Neural cell (in vitro differentiated cells): ENCODE results near the gene LHPP. TPM values are rescaled to one million over a fixed set of nuclear protein-coding genes. Genes with fewer than 3 reads are reported as not detected.

Experiments
- H2AFZ ChIP-seq: fragments of 200-600, 300-800 bp; sonication (generic), shearing (Covaris generic); 2 replicates; pipeline ENCODE4 v1.6.0; 2014; ENCODE audit warnings: low read depth, mild to moderate bottlenecking, antibody characterized with exemption, low read length, moderate library complexity
- H3F3A ChIP-seq: fragments of 200-600 bp; shearing (Covaris generic); 2 replicates; pipeline ENCODE4 v1.6.1; 2016; ENCODE audit warnings: mild to moderate bottlenecking, moderate library complexity, mixed read lengths, antibody characterized with exemption, low read length; ENCODE audit not compliant: insufficient read depth, poor library complexity, severe bottlenecking
- H3K27ac ChIP-seq: fragments of 200-600, 300-800 bp; sonication (generic), shearing (Covaris generic); 2 replicates; pipeline ENCODE4 v1.5.1; 2014; ENCODE audit warnings: mild to moderate bottlenecking, low read length, moderate library complexity
- H3K27me3 ChIP-seq: fragments of 300-800, 200-600 bp; sonication (generic), shearing (Covaris generic); 2 replicates; pipeline ENCODE4 v1.6.0; 2014; ENCODE audit warnings: mild to moderate bottlenecking, low read depth, low read length, moderate library complexity; ENCODE audit not compliant: insufficient read depth
- H3K36me3 ChIP-seq: fragments of 300-800, 200-600 bp; sonication (generic), shearing (Covaris generic); 2 replicates; pipeline ENCODE4 v1.5.1; 2014; ENCODE audit warnings: mild to moderate bottlenecking, antibody characterized with exemption, low read length, moderate library complexity; ENCODE audit not compliant: insufficient read depth
- H3K4me2 ChIP-seq: fragments of 300-800, 200-600 bp; sonication (generic), shearing (Covaris generic); 2 replicates; pipeline ENCODE4 v1.6.0; 2014; ENCODE audit warnings: mild to moderate bottlenecking, low read length
- H3K4me3 ChIP-seq: fragments of 300-800, 200-600 bp; sonication (generic), shearing (Covaris generic); 2 replicates; pipeline ENCODE4 v1.5.1; 2014; ENCODE audit warnings: mild to moderate bottlenecking, low read length, moderate library complexity
- H3K79me2 ChIP-seq: fragments of 200-600 bp; shearing (Covaris generic); replicated peaks from 2 replicates; pipeline ENCODE4 v1.6.0; 2014; ENCODE audit warnings: mild to moderate bottlenecking, low read length, moderate library complexity; ENCODE audit not compliant: insufficient read depth
- H3K9ac ChIP-seq: fragments of 300-800, 200-600 bp; sonication (generic), shearing (Covaris generic); 2 replicates; pipeline ENCODE4 v1.6.1; 2016; ENCODE audit warnings: mild to moderate bottlenecking, low read length, mixed read lengths
- H3K9me2 ChIP-seq: fragments of 200-600 bp; shearing (Covaris generic); 2 replicates; pipeline ENCODE4 v1.6.1; 2016; ENCODE audit warnings: mild to moderate bottlenecking, low read length, mixed read lengths; ENCODE audit not compliant: insufficient read depth
- H3K9me3 ChIP-seq: fragments of 200-600, 300-800 bp; sonication (generic), shearing (Covaris generic); 2 replicates; pipeline ENCODE4 v1.6.1; 2016; ENCODE audit warnings: mild to moderate bottlenecking, mixed run types, low read length, moderate library complexity, mixed read lengths
- H4K20me1 ChIP-seq: fragments of 200-600 bp; shearing (Covaris generic); 2 replicates; pipeline ENCODE4 v1.6.1; 2016; ENCODE audit warnings: mild to moderate bottlenecking, mixed run types; ENCODE audit not compliant: insufficient read depth
- CTCF ChIP-seq: fragments of 450-650 bp; IDR thresholded peaks from 2 replicates; pipeline ENCODE4 v1.5.1; 2014; ENCODE audit warnings: antibody characterized with exemption, mild to moderate bottlenecking, moderate library complexity; ENCODE audit not compliant: poor library complexity, severe bottlenecking
- EP300 ChIP-seq: fragments of 450-650 bp; conservative IDR thresholded peaks from 2 replicates; pipeline ENCODE4 v1.6.1; 2014; ENCODE audit warnings: antibody characterized with exemption, mild to moderate bottlenecking, moderate library complexity; ENCODE audit not compliant: poor library complexity, severe bottlenecking
- EZH2 ChIP-seq: fragments of 200-600, 300-800 bp; shearing (Covaris generic), sonication (generic); IDR thresholded peaks from 2 replicates; pipeline ENCODE4 v1.6.1; 2014; ENCODE audit warnings: antibody characterized with exemption, low read length, borderline replicate concordance, mild to moderate bottlenecking; ENCODE audit not compliant: insufficient read depth, poor library complexity, severe bottlenecking
- MXI1 ChIP-seq: fragments of 450-650 bp; conservative IDR thresholded peaks from 2 replicates; pipeline ENCODE4 v1.6.1; 2014; ENCODE audit warnings: antibody characterized with exemption, mild to moderate bottlenecking; ENCODE audit not compliant: poor library complexity, severe bottlenecking
- POLR2AphosphoS5 ChIP-seq: IDR thresholded peaks from 2 replicates; pipeline ENCODE4 v1.6.1; 2012
- RAD21 ChIP-seq: fragments of 450-650 bp; conservative IDR thresholded peaks from 2 replicates; pipeline ENCODE4 v1.6.1; 2014; ENCODE audit warnings: antibody characterized with exemption, mild to moderate bottlenecking, moderate library complexity
- REST ChIP-seq: IDR thresholded peaks from 2 replicates; pipeline ENCODE4 v1.6.1; 2012; ENCODE audit warnings: borderline replicate concordance
- SMC3 ChIP-seq: fragments of 450-650 bp; conservative IDR thresholded peaks from 2 replicates; pipeline ENCODE4 v1.6.1; 2014; ENCODE audit warnings: antibody characterized with exemption, mild to moderate bottlenecking, moderate library complexity; ENCODE audit not compliant: poor library complexity
- TAF1 ChIP-seq: IDR thresholded peaks from 2 replicates; pipeline ENCODE4 v1.6.1; 2012; ENCODE audit warnings: low read depth
- polyA plus RNA-seq: library from polyadenylated mRNA; depleted of rRNA; stranded (reverse); fragments of >200 nt; gene quantifications from 2 replicates; pipeline ENCODE4 v1.2.3, GENCODE V29; 2014

LHPP gene
- polyA plus RNA-seq, 1 donor from 2014 or later = 16.0 TPM

- Histone ChIP-seq H2AFZ (no peak overlapping the region), H3K9me2 (no peaks in the 10 kb centered on the region)
Observed at GRCh38 chr10:124569623-124570470, 108.2 kb downstream of the LHPP start.

GRCh38 chr10:124570646-124571045 is 109.0 kb downstream of the LHPP start:
- no peaks in the 10 kb centered on the region for H4K20me1 ChIP-seq
- H3K9ac ChIP-seq = no peak overlapping the region
- H3K9me3 ChIP-seq = no peaks in the 10 kb centered on the region
- no peaks in the 10 kb centered on the region for H3K27me3 ChIP-seq
- TF ChIP-seq CTCF (no peak), POLR2AphosphoS5 (no peak), REST (no peak), SMC3 (no peak), TAF1 (no peak), RAD21 (no peak), EZH2 (no peak), EP300 (no peak), MXI1 (no peak)
- no peaks in the 10 kb centered on the region for H3K79me2 ChIP-seq
- no peaks in the 10 kb centered on the region for H3K9me2 ChIP-seq
- H3K36me3 ChIP-seq = no peaks in the 10 kb centered on the region
- no peak overlapping the region for H3K4me3 ChIP-seq
- no peak overlapping the region for H3K4me2 ChIP-seq
- H3K27ac ChIP-seq = no peak overlapping the region
- no peaks in the 10 kb centered on the region for H3F3A ChIP-seq
- no peak overlapping the region for H2AFZ ChIP-seq

More at GRCh38 chr10:124569623-124570470, 108.2 kb downstream of the LHPP start:
- no peak overlapping the region for H3K4me3 ChIP-seq
- H3F3A ChIP-seq = no peaks in the 10 kb centered on the region
- no peaks in the 10 kb centered on the region for H3K79me2 ChIP-seq
- H3K36me3 ChIP-seq = no peaks in the 10 kb centered on the region
- no peak overlapping the region for H3K4me2 ChIP-seq
- H4K20me1 ChIP-seq = no peaks in the 10 kb centered on the region
- TF ChIP-seq POLR2AphosphoS5 (no peak), REST (no peak), EP300 (no peak)
- H3K27me3 ChIP-seq = no peaks in the 10 kb centered on the region
- no peaks in the 10 kb centered on the region for H3K9me3 ChIP-seq
- no peak overlapping the region for H3K27ac ChIP-seq
- no peak overlapping the region for H3K9ac ChIP-seq
